ENCODE data around the gene LPAR2. TPM values are rescaled to one million over a fixed set of nuclear protein-coding genes. Genes with fewer than 3 reads are reported as not detected.

LPAR2 gene
- total RNA-seq, 4 donors from 2014 or later = 6.5 to 26.0 (median 7.7) TPM

DNA sequence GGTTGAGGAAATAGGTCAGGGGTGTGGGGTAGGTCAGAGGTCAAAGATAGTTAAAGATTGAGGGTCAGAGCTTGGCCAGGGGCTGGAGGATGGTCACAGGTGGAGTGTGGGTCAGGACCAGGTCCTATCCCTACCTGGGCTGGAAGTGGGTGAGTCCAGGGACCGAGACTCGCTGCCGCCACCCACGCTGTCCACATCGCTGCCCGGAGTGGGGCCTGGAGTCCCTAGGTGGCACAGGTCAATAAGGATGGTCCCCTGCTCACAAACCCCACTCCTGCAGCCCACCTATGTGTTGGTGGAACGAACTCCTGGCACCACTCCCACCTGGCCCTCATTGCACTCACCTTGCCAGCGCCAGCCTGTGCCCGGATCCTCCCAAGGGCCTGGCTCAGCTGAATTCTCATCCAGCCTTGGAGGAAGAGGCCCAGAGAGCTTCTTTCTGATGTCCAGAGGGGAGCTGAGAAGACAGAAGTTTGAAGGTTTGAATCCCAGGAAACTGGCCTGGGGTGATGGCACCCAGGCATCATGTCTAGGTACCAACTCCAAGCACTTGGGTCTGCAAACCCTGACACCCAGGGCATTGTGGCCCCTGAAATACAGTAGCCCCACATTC is 8.7 kb upstream of the LPAR2 start:
- DNase-seq (ENCODE audit: low spot score) = no peak
- no peak for ATAC-seq (ENCODE audit: low FRiP score)
- TF ChIP-seq, protein P1, sequence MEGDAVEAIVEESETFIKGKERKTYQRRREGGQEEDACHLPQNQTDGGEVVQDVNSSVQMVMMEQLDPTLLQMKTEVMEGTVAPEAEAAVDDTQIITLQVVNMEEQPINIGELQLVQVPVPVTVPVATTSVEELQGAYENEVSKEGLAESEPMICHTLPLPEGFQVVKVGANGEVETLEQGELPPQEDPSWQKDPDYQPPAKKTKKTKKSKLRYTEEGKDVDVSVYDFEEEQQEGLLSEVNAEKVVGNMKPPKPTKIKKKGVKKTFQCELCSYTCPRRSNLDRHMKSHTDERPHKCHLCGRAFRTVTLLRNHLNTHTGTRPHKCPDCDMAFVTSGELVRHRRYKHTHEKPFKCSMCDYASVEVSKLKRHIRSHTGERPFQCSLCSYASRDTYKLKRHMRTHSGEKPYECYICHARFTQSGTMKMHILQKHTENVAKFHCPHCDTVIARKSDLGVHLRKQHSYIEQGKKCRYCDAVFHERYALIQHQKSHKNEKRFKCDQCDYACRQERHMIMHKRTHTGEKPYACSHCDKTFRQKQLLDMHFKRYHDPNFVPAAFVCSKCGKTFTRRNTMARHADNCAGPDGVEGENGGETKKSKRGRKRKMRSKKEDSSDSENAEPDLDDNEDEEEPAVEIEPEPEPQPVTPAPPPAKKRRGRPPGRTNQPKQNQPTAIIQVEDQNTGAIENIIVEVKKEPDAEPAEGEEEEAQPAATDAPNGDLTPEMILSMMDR (IDR thresholded peaks at IDR 0.05) = no peak

DNA sequence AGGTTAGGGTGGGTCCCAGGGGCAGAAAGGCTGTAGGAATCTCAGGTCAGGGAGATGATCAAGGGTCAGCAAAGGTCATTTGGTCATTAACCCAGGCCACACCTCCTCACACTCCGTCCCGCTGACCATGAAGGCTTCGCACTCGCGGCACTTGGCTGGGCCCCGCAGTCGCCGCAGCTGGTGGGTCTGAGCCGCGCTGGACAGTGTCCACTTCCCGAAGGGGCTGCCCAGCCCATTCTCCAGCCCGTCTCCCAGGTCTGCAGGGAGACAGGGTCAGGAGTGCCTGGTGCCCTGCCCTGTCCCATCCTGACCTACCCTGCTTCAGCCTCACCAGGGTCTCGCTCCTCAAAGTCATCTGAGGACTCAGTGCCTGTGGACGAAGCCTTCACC is 7.3 kb upstream of the LPAR2 start:
- ATAC-seq (ENCODE audit: low FRiP score) (no peak), DNase-seq (ENCODE audit: low spot score) (no peak)
- TF ChIP-seq, protein P1 (IDR thresholded peaks at IDR 0.05) = no peak

DNA sequence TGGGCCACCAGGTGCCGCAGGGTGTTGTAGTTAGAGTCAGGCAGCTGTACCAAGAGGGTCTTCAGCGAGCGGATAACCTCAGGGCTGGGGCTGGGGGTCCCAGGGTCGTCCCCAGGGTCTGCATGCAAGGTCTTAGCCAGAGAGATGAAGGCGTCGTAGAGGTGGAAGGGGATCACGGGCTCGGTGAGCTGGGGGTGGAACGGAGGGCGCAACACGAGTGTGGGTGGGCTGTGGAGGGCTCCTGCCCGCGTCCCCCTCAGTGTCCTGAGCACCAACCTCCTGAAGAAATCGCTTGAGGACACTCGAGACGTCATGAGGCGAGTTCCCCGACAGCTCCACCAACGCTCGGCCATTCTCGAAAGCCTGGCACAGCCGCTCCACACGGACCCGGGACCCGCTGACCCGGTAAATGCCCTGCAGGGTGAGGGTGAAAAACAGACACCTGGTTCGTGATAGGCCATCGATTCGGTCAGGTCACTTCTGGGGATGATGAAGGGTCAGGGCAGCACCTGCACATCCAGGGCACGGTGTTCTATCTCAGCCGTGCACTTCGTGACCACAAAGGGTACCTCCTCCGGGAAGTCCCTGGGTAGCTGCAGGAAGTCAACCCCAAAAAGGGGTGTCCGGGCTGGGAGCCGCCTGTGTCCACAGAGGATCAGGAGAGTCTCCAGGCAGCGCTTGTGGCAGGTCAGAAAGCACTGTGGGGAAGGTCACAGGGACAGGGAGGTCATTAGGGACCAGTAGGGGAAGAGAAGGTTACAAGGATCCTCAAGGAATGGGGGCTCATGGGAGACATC is 6.7 kb upstream of the LPAR2 start:
- DNase-seq (ENCODE audit: low spot score) = no peak
- no peak for ATAC-seq (ENCODE audit: low FRiP score)
- TF ChIP-seq, protein P1 (IDR thresholded peaks at IDR 0.05) = no peak

DNA sequence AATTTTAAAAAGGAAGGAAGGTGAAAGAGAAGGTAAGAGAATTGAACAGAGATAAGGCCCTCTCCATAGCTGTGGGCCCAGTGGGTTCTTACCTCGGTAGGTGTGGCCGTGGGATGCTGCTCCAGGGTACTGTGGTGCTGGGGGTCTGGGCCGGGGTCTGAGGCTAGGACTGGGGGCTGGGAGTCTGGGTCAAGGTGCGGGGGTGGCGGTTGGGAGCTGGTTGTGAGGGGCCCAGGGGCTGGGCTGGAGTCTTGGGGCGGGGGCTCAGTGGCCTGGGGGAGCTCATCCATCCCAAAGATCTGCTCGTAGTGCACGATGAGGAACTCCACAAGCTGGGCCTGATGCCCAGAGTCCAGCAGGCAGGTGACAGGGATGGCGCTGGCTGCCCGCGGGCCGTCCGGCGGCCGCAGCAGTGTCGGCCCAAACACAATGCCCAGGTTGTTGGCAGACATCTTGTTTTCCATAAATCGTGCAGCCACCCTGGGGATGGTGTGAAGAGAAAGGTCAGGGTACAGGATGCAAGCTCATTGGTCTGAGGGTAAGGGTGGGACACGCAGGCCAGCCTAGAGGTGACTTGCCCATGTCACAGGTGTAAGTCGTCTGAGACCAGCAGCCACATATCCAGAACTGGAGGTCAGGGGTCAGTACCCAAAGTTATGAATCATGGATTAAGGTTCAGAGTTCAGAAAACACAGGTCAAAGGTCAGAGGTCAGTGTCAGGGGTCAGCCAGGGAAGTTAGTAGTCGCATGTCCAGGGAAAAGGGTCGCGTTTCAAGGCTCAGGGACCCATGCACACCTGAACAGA is 5.9 kb upstream of the LPAR2 start:
- DNase-seq (ENCODE audit: low spot score) (no peak), ATAC-seq (ENCODE audit: low FRiP score) (no peak)
- TF ChIP-seq, protein P1 (IDR thresholded peaks at IDR 0.05) = no peak

DNA sequence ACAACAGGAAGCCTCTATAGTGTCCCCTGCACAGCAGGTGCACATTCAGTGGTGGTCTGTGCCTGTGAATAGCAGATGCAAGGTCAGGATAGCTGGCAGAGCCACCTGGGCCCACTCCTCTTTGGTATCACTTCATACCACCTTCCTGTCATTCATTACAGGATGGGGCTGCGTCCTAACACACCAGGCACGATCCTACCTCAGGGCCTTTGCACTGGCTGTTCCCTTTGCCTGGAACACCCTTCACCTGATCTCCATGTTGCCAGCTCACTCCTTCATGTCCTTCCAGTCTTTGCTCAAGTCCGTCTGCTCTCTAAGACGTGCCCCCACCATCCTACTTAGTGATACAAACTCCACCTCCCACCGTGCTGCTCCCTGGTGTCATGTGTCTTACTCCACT is 4.6 kb upstream of the LPAR2 start:
- no peak for DNase-seq (ENCODE audit: low spot score)
- TF ChIP-seq, protein P1 (IDR thresholded peaks at IDR 0.05) = no peak
- ATAC-seq (ENCODE audit: low FRiP score) = no peak

DNA sequence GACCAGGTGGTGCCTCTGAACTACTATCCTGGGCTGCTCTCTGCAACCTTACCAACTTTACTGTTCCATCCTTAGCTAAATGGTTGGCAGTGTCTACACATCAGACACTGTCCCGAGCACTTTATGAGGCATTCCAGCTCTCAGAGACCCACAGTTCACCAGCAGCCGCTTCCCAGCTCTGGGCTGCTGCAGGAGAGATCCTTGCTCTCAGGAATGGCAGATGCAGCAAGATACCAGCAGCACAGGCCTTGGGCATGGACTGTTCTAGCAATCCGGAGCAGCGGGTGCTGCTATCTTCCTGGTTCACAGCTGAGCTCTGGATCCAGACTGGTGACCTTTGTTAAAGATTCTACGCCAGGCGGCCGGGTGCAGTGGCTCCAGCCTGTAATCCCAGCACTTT is 3.3 kb upstream of the LPAR2 start:
- ATAC-seq (ENCODE audit: low FRiP score) (no peak), DNase-seq (ENCODE audit: low spot score) (no peak)
- TF ChIP-seq, protein P1 (IDR thresholded peaks at IDR 0.05) = no peak
